SH-SY5Y (cell line): Measurements from ENCODE around the gene PACS2.

ENCODE experiments used
- GATA2 ChIP-seq: IDR thresholded peaks from 2 replicates; pipeline ENCODE4 v1.6.1; 2011; ENCODE audit warnings: mild to moderate bottlenecking, low read depth, low read length
- GATA3 ChIP-seq: IDR thresholded peaks from 2 replicates; pipeline ENCODE4 v1.6.1; 2011; ENCODE audit warnings: low read depth, mild to moderate bottlenecking, low read length, moderate library complexity

GRCh38 chr14:105368426-105368825, 53.9 kb downstream of the PACS2 start:
- no peak for TF ChIP-seq GATA2
- no peak for TF ChIP-seq GATA3
